ENCODE measurements around the gene TRMT112.
"Not testable (repeated sequence)": the region's sequence is repeated elsewhere in the genome, so short reads cannot be mapped to it uniquely, and the experiment has no call there.

Gene TRMT112

GRCh38 chr11:64327993-64328392 lies 10.6 kb upstream of the TRMT112 start:
- DNase-seq = no peak

GRCh38 chr11:64327375-64327774 lies 10.0 kb upstream of the TRMT112 start:
- DNase-seq = no peak

- DNase-seq = no peak
Observed at GRCh38 chr11:64324692-64325469, 7.5 kb upstream of the TRMT112 start.

GRCh38 chr11:64323984-64324383 lies 6.6 kb upstream of the TRMT112 start:
- not testable (repeated sequence) for DNase-seq

- no peak for DNase-seq
Observed at GRCh38 chr11:64323373-64323772, 6.0 kb upstream of the TRMT112 start.

GRCh38 chr11:64322925-64323260 lies 5.5 kb upstream of the TRMT112 start:
- no peak for DNase-seq

GRCh38 chr11:64321533-64321932 lies 4.2 kb upstream of the TRMT112 start:
- no peak for DNase-seq

- DNase-seq = no peak
Observed at GRCh38 chr11:64321026-64321425, 3.7 kb upstream of the TRMT112 start.

GRCh38 chr11:64320556-64320955 lies 3.2 kb upstream of the TRMT112 start:
- no peak for DNase-seq

- DNase-seq = no peak
Observed at GRCh38 chr11:64318766-64319761, 1.7 kb upstream of the TRMT112 start.

GRCh38 chr11:64317961-64318765 lies 804 bp upstream of the TRMT112 start, which contains the start of gene PRDX5:
PRDX5 (plus strand) TSS chr11:64318121; CDS start chr11:64318216, 95 bp downstream.
- DNase-seq = peak; percentile 90

- peak; percentile 72 for DNase-seq
Observed at GRCh38 chr11:64316672-64317324, 561 bp downstream of the TRMT112 start.

GRCh38 chr11:64315667-64316526 lies 1.5 kb downstream of the TRMT112 start:
- DNase-seq = not testable (repeated sequence)

- DNase-seq = no peak
Observed at GRCh38 chr11:64314805-64315561, 2.4 kb downstream of the TRMT112 start.

- no peak for DNase-seq
Observed at GRCh38 chr11:64314146-64314804, 3.1 kb downstream of the TRMT112 start.

- no peak for DNase-seq
Observed at GRCh38 chr11:64313491-64314145, 3.7 kb downstream of the TRMT112 start.

- DNase-seq = no peak
Observed at GRCh38 chr11:64312947-64313346, 4.4 kb downstream of the TRMT112 start.

- not testable (repeated sequence) for DNase-seq
Observed at GRCh38 chr11:64307795-64308194, 9.6 kb downstream of the TRMT112 start.

GRCh38 chr11:64306876-64307622 lies 10.3 kb downstream of the TRMT112 start:
- DNase-seq = no peak

Measured in NCI-H1105 (cell line).